Memory B cell (primary cell): ENCODE results near the gene MED15.
"Not testable (repeated sequence)": the region's sequence is repeated elsewhere in the genome, so short reads cannot be mapped to it uniquely, and the experiment has no call there.

ENCODE experiments used
- ATAC-seq: fragments of 150-1000 bp; cut with Tn5 transposase; 2 replicates; pipeline ENCODE4 v1.10.0; 2021; ENCODE audit warnings: low read depth, mild to moderate bottlenecking, moderate library complexity
- DNase-seq, 2 donors: peaks; one replicate each; pipeline ENCODE4 v3.0.0; 2022; ENCODE audit warnings: low spot score in 2 of 2
- H3K27ac Mint-ChIP-seq: one replicate; pipeline ENCODE4 v1.8.0; 2022; ENCODE audit warnings: mild to moderate bottlenecking, moderate library complexity, mixed read lengths
- H3K27me3 Mint-ChIP-seq: one replicate; pipeline ENCODE4 v1.8.0; 2022; ENCODE audit warnings: mixed read lengths
- H3K36me3 Mint-ChIP-seq: one replicate; pipeline ENCODE4 v1.8.0; 2022; ENCODE audit warnings: mild to moderate bottlenecking, mixed read lengths
- H3K4me1 Mint-ChIP-seq: one replicate; pipeline ENCODE4 v1.8.0; 2022; ENCODE audit warnings: mixed read lengths
- H3K4me3 Mint-ChIP-seq: one replicate; pipeline ENCODE4 v1.8.0; 2022; ENCODE audit warnings: mild to moderate bottlenecking, moderate library complexity, mixed read lengths
- H3K9me3 Mint-ChIP-seq: one replicate; pipeline ENCODE4 v1.8.0; 2022; ENCODE audit warnings: mixed read lengths

The MED15 gene

DNA sequence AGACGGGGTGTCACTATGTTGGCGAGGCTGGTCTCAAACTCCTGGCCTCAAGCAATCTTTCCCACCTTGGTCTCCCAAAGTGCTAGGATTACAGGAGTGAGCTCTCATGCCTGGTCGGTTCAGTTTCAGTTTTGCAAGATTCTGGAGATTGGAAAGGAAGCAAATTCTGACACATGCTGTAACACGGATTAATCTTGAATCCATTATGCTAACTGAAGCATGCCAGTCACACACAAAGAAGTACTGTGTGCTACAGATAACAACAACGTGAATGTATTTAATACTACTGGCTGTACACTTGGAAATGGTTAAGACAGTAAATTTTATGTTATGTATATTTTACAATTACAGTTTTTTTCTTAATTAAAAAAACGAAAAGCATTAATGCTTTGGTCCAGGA, 107.6 kb downstream of the MED15 start:
- Mint-ChIP-seq H3K4me3 (no peak overlapping the region), H3K27me3 (peaks cover 3% of the 10 kb centered on the region), H3K36me3 (no peaks in the 10 kb centered on the region), H3K27ac (no peak overlapping the region), H3K9me3 (no peaks in the 10 kb centered on the region), H3K4me1 (no peaks in the 10 kb centered on the region)
- DNase-seq (no peak), ATAC-seq (no peak)

DNA sequence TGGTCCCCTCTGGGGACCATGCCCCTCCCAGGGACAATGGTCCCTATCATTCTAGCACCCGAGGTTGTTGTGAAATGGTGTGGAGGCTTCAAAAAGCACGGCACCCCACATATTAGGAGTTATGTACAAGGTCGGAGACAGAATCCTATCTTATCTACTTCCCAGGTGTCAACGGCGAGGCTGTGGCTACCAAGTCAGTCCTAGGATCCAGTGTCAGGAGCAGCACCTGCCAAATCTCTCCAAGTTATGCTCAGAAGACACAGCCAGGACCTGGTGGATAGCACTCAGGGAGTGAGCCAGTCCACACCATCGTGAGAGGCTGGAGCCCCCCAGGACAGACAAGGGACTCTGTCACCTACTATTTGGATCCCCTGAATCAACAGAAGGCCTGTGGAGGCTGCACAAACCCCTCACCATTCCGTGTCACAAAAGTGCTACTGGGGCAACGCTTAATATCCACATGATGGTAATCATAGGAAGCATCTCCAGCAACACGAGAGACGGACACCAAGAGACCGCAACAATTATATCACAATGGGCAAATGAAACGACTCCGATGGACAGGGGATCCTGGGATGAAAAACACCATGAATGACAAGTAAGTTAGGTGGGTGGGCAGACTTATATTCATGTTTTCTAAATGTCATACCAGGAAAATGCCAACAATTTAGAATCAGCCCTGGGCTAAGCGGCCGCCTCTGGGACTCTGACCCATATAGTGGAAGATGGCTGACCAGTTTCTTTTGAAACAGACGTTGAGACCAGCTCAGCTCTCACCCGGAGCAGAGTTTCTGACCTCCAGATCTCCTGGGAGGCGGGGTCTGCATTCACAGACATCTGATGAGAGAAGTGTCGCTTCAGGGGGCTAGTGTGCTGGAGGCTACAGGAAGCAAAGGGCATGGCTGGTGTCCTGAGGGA, 108.4 kb downstream of the MED15 start:
- H3K9me3 Mint-ChIP-seq, result no peaks in the 10 kb centered on the region
- no peaks in the 10 kb centered on the region for H3K27me3 Mint-ChIP-seq
- no peak for DNase-seq
- no peak for ATAC-seq
- H3K27ac Mint-ChIP-seq, result no peak overlapping the region
- no peaks in the 10 kb centered on the region for H3K4me1 Mint-ChIP-seq
- H3K36me3 Mint-ChIP-seq, result no peaks in the 10 kb centered on the region
- H3K4me3 Mint-ChIP-seq, result no peak overlapping the region

DNA sequence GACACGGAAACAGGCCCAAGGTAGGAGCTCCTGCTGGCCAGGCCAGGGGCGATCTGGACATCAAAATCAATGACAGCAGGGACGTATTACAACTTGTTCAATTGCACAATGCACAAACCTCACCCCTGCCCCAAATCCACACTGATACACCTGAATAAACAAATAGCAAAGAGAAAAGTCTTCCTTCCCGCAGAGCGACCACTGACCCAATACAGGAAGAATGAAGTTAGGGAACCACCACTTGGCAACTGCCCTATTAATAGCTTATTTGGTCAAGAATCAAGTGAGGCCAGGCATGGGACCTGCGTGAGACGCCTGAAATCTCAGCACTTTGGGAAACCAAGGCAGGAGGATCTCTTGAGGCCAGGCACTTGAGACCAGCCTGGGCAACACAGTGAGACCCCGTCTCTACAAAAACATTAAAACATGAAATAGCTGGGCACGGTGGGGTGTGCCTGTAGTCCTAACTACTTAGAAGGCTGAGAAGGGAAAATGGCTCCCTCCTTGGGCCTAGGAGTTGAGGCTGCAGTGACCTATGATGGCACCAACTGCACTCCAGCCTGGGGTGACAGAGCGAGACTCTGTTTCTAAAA, 109.1 kb downstream of the MED15 start:
- no peak overlapping the region for H3K27ac Mint-ChIP-seq
- H3K4me1 Mint-ChIP-seq, result no peaks in the 10 kb centered on the region
- H3K4me3 Mint-ChIP-seq, result no peak overlapping the region
- DNase-seq, result no peak
- no peak for ATAC-seq
- peaks cover 2% of the 10 kb centered on the region for H3K27me3 Mint-ChIP-seq
- H3K36me3 Mint-ChIP-seq, result no peaks in the 10 kb centered on the region
- no peaks in the 10 kb centered on the region for H3K9me3 Mint-ChIP-seq

DNA sequence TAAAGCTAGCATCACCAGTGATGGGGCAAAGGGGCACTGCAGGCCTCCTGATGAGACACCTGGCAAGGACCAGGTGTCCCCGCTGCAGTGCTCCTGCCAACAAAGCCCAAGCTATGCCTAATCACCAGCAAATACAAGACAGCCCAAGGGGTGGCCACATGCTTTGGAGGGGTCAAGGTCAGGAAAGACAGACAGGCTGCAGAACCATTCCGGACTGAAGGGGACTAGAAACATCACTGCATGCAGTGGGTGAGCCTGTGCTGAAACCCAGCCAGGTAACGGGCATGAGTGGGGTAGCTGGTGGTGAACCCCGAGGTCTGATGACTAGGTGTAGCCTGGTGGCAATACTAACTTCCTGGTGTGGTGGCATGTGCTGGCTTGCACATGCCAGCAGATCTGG, 111.1 kb downstream of the MED15 start:
- H3K27me3 Mint-ChIP-seq, result peaks cover 2% of the 10 kb centered on the region
- H3K9me3 Mint-ChIP-seq, result no peaks in the 10 kb centered on the region
- ATAC-seq, result no peak
- no peaks in the 10 kb centered on the region for H3K4me1 Mint-ChIP-seq
- DNase-seq, result no peak
- no peak overlapping the region for H3K4me3 Mint-ChIP-seq
- H3K36me3 Mint-ChIP-seq, result no peaks in the 10 kb centered on the region
- H3K27ac Mint-ChIP-seq, result no peak overlapping the region

DNA sequence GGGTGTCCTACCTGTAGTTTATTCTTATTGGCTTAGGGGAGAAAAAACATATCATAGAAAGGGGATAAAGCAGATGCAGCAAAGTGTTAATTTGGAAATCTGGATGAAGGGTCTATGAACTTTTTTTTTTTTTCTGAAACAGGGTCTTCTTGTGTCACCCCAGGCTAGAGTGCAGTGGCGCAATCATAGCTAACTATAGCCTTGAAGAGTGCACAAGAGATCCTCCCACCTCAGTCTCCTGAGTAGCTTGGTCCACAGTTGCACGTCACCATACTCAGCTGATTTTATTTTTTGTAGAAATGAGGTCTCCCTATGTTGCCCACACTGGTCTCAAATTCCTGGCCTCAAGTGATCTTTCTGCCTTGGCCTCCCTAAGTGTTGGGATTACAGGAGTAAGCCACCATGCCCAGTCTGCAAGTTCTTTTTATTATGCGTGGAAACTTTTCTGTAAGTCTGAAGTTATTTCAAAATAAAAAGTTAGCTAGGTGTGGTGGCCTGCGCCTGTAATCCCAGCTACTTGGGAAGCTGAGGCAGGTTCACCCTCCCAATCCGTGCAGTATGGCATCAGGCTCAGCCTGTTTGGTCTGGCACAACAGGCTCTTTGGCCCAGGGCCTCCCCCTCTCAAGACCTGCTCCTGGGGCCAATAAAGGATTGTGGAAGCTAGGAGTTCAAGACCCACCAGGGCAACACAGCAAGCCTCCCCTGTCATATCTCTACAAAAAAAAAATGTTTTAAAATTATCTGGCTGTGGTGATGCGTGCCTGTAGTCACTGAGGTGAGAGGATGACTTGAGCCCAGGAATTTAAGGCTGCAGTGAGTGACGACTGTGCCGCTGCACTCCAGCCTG, 111.9 kb downstream of the MED15 start:
- no peak for ATAC-seq
- no peak overlapping the region for H3K27ac Mint-ChIP-seq
- H3K9me3 Mint-ChIP-seq, result no peaks in the 10 kb centered on the region
- no peak overlapping the region for H3K4me3 Mint-ChIP-seq
- H3K36me3 Mint-ChIP-seq, result no peaks in the 10 kb centered on the region
- H3K4me1 Mint-ChIP-seq, result no peaks in the 10 kb centered on the region
- no peak for DNase-seq
- H3K27me3 Mint-ChIP-seq, result peaks cover 2% of the 10 kb centered on the region

DNA sequence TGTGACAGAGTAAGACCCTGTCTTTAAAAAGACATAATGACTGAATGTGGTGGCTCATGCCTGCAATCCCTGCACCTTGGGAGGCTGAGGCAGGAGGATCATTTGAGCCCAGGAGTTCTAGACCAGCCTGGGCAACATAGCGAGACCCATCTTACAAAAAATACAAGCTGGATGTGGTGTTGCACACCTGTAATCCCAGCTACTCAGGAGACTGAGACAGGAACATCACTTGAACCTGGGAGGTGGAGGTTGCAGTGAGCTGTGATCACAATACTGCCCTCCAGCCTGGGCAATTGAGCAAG, 112.4 kb downstream of the MED15 start:
- H3K4me3 Mint-ChIP-seq, DNase-seq, H3K36me3 Mint-ChIP-seq, H3K4me1 Mint-ChIP-seq, H3K27me3 Mint-ChIP-seq, H3K9me3 Mint-ChIP-seq, H3K27ac Mint-ChIP-seq, ATAC-seq: not testable (repeated sequence)

DNA sequence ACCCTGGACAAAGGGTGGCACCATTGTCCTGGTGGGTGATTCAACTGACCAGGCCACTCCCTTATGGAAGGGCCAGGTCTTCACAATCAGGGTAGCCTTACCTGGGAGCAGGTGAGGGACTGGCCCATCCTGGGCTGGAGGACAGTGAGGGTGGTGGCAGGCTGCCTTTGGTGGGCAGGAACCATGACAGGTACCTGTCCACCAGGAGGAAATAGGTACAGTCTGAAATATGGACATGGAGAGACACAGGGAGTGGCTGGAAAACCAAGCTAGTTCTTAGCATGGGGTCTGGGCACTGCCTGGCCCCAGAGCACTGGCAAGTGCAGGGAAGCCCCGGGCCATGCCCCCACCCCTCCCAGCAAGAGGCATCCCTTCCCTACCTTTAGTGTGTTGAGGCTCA, 113.8 kb downstream of the MED15 start:
- no peak overlapping the region for H3K4me3 Mint-ChIP-seq
- no peak overlapping the region for H3K27ac Mint-ChIP-seq
- H3K27me3 Mint-ChIP-seq, result peaks cover 3% of the 10 kb centered on the region
- DNase-seq, result no peak
- no peaks in the 10 kb centered on the region for H3K9me3 Mint-ChIP-seq
- no peaks in the 10 kb centered on the region for H3K4me1 Mint-ChIP-seq
- H3K36me3 Mint-ChIP-seq, result no peaks in the 10 kb centered on the region
- ATAC-seq, result no peak

DNA sequence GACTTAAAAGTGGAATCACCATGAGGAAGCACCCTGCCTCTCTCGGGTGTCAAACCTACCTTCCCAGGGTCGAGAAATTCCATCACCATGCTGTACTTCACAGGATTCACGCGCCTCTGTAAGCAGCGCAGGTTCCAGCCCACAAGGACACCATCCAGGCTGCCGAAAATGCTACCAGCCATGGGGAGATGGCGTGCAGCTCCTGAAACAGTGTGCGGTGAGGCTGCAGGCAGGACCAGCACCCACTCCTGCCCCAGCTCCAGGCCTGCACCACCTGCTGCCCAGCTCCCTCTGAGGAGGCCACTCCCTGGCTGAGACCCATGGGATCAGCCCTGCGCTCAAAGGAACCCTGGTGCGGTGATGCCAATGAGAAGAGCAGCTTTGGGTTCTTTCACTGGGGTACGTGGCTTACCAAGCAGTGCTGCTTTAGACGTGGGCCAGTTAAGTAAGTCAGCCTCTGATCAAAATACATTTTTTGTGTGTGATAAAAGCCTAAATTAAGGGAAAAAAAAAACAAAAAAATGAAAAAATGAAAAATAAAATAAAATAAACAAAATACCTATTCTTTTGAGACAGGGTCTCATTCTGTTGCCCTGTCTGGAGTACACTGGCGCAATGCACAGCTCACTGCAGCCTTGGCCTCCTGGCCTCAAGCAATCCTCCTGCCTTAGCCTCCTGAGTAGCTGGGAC, 115.4 kb downstream of the MED15 start:
- ATAC-seq (no peak), DNase-seq (no peak)
- H3K27ac Mint-ChIP-seq, result no peak overlapping the region
- peaks cover 5% of the 10 kb centered on the region for H3K27me3 Mint-ChIP-seq
- no peaks in the 10 kb centered on the region for H3K36me3 Mint-ChIP-seq
- no peaks in the 10 kb centered on the region for H3K4me1 Mint-ChIP-seq
- H3K4me3 Mint-ChIP-seq, result no peak overlapping the region
- no peaks in the 10 kb centered on the region for H3K9me3 Mint-ChIP-seq

DNA sequence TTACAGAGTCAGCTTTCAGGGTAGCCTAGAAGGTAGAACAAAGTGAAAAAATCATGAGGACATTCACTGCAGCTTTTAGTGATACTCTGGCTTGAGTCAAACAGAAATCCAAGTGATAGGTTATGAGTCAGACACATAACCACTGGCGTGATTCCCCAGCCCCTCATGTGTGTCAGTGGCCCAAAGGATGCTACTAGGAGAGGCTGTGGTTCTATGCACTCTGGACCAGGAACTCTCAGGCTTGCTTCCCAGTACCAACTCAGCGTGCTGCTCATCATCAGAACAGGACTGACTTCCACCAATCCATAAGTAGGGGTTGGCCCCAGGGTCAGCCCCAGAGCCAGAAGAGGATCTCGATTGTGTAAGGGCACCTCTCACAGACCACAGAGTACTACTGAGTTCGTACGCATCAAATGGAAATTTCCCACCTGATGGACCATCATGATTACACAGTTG, 116.8 kb downstream of the MED15 start:
- Mint-ChIP-seq H3K4me1 (no peaks in the 10 kb centered on the region), H3K27me3 (peaks cover 5% of the 10 kb centered on the region), H3K9me3 (no peaks in the 10 kb centered on the region), H3K4me3 (no peak overlapping the region), H3K27ac (no peak overlapping the region), H3K36me3 (no peaks in the 10 kb centered on the region)
- no peak for DNase-seq
- ATAC-seq, result no peak

DNA sequence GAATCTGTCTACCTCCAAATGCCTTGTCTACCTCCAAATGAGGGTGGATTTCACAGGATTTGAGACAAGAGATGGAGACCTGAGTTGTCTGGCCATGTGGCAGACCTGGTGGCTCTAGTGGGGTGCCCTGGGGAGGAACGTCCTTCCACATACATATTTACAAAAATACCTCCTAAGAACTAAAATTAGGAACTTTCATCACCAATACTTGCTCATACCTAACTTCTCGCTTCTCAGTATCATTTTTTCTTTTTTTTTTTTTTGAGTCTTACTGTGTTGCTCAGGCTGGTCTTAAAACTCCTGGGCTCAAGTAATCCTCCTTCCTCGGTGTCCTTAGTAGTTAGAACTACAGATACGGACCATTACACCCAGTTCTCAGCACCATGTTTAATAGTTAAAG, 117.9 kb downstream of the MED15 start:
- ATAC-seq, result no peak
- Mint-ChIP-seq H3K4me1 (no peaks in the 10 kb centered on the region), H3K36me3 (no peaks in the 10 kb centered on the region), H3K27ac (no peak overlapping the region), H3K27me3 (peaks cover 7% of the 10 kb centered on the region), H3K9me3 (no peaks in the 10 kb centered on the region), H3K4me3 (no peak overlapping the region)
- no peak for DNase-seq

DNA sequence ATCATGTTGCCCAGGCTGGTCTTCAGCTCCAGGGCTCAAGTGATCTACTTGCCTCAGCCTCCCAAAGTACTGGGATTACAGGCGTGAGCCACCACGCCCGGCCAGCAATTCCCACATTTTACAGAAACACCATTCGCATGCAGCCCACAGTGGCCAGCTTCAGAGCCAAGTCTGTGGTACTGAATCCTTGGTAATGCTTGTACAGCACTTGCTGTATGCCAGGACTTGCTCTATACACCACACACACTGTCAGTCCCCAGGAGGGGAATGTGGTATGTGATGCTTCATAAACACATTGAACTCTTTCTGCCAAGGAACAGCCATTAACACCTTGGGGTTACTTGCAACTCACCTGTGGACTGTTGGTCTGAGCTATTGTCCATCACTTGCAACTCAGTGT, 119.4 kb downstream of the MED15 start:
- no peak for ATAC-seq
- H3K27me3 Mint-ChIP-seq, result peaks cover 11% of the 10 kb centered on the region

DNA sequence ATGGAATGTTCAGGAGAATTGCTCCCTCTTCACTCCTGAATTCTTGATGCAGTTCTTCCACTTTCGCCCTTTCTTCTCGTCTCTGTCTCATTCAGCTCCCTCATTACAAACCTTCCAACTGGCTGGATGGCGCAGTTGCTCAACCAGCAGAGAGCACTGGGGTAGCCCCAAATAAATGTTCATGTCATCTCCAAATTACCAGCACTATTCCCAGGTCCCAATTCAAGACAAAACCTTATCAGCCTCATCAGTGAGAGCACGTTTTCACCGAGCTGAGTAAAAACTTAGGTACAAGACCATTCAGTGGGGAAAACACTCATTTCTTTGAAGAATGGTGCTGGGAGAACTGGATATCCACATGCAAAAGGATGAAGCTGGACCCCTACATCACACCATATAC, 120.0 kb downstream of the MED15 start:
- Mint-ChIP-seq H3K27ac (no peak overlapping the region), H3K9me3 (no peaks in the 10 kb centered on the region), H3K4me1 (no peaks in the 10 kb centered on the region), H3K27me3 (peaks cover 15% of the 10 kb centered on the region), H3K4me3 (no peak overlapping the region), H3K36me3 (no peaks in the 10 kb centered on the region)
- DNase-seq (no peak), ATAC-seq (no peak)

More for the DNA sequence above, 119.4 kb downstream of the MED15 start:
- no peak overlapping the region for H3K4me3 Mint-ChIP-seq
- H3K27ac Mint-ChIP-seq, result no peak overlapping the region
- no peaks in the 10 kb centered on the region for H3K9me3 Mint-ChIP-seq
- no peak for DNase-seq
- H3K36me3 Mint-ChIP-seq, result no peaks in the 10 kb centered on the region
- no peaks in the 10 kb centered on the region for H3K4me1 Mint-ChIP-seq

DNA sequence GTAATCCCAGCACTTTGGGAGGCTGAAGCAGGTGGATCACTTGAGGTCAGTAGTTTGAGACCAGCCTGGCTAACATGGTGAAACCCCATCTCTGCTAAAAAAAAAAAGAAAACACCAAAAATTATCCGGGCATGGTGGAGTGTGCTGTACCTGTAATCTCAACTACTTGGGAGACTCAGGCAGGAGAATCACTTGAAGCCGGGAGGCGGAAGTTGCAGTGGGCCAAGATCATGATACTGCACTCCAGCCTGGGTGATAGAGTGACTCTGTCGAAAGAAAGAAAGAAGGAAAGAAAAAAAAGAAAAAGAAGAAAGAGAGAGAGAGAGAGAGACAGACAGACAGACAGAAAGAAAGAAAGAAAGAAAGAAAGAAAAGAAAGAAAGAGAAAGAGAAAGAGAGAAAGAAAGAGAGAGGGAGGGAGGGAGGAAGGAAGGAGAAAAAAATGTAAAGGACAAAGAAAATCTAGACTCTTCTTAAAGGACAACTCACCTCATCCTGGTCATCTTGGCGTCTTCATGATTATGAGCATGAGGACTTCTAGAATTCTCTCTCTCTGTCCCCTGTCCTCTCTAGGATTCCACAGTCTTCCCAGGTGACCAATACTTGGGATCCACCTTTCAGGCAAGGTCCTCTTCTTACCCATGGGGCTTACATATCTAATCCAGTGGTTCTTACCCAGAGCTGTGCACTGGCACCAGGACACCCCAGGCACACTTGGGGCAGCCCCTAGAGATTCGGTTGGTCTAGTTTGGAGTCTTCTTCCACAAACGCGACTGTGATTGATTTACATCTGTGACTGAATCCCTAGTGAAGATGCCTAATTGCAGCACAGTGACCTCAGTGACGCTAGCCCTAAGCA, 120.9 kb downstream of the MED15 start:
- H3K4me3 Mint-ChIP-seq, result no peak overlapping the region
- no peaks in the 10 kb centered on the region for H3K9me3 Mint-ChIP-seq
- H3K27me3 Mint-ChIP-seq, result peaks cover 20% of the 10 kb centered on the region
- H3K4me1 Mint-ChIP-seq, result no peaks in the 10 kb centered on the region
- H3K27ac Mint-ChIP-seq, result no peak overlapping the region
- ATAC-seq (no peak), DNase-seq (no peak)
- no peaks in the 10 kb centered on the region for H3K36me3 Mint-ChIP-seq
